Natural killer cell (primary cell): ENCODE data around the gene ARV1. TPM values are rescaled to one million over a fixed set of nuclear protein-coding genes. Genes with fewer than 3 reads are reported as not detected.

Experiments
- ATAC-seq, 3 donors: fragments of 150-1000 bp in 2 of 3; fragments of 200-7000 bp in 1 of 3; cut with Tn5 transposase; 1 replicate in 1 of 3; 2 replicates in 2 of 3; pipeline ENCODE4 v1.10.0; 2021; ENCODE audit warnings: mild to moderate bottlenecking in 2 of 3, moderate library complexity in 2 of 3
- DNase-seq, 2 donors: peaks; one replicate each; pipeline versions ENCODE4 v3.0.0 to v3.0.0-alpha.2; 2013 to 2021; ENCODE audit warnings: mixed read lengths in 1 of 2
- H3K27ac ChIP-seq: one replicate; pipeline ENCODE4 v1.5.1; 2013; ENCODE audit warnings: mild to moderate bottlenecking, low read length
- H3K27me3 ChIP-seq: one replicate; pipeline ENCODE4 v1.6.1; 2013; ENCODE audit warnings: low read length; ENCODE audit not compliant: control insufficient read depth, insufficient read depth
- H3K36me3 ChIP-seq: one replicate; pipeline ENCODE4 v1.6.1; 2013; ENCODE audit warnings: low read length; ENCODE audit not compliant: control insufficient read depth, insufficient read depth
- H3K4me1 ChIP-seq: one replicate; pipeline ENCODE4 v1.6.1; 2013; ENCODE audit warnings: low read length; ENCODE audit not compliant: control insufficient read depth, insufficient read depth
- H3K4me3 ChIP-seq: one replicate; pipeline ENCODE4 v1.5.1; 2013; ENCODE audit warnings: low read length
- H3K9me3 ChIP-seq: one replicate; pipeline ENCODE4 v1.6.1; 2013; ENCODE audit warnings: low read length; ENCODE audit not compliant: control insufficient read depth, insufficient read depth
- H3K27ac Mint-ChIP-seq, 2 donors: one replicate each; pipeline ENCODE4 v1.8.0; 2022; ENCODE audit warnings: mild to moderate bottlenecking in 2 of 2, mixed read lengths in 2 of 2, moderate library complexity in 1 of 2
- H3K27me3 Mint-ChIP-seq, 2 donors: one replicate each; pipeline ENCODE4 v1.8.0; 2022; ENCODE audit warnings: low read depth in 2 of 2, mixed read lengths in 2 of 2
- H3K36me3 Mint-ChIP-seq: one replicate; pipeline ENCODE4 v1.8.0; 2022; ENCODE audit warnings: mixed read lengths
- H3K4me1 Mint-ChIP-seq, 2 donors: one replicate each; pipeline ENCODE4 v1.8.0; 2022; ENCODE audit warnings: mixed read lengths in 2 of 2
- H3K4me3 Mint-ChIP-seq: one replicate; pipeline ENCODE4 v1.8.0; 2022; ENCODE audit warnings: mild to moderate bottlenecking, moderate library complexity, mixed read lengths
- H3K9me3 Mint-ChIP-seq, 2 donors: one replicate each; pipeline ENCODE4 v1.8.0; 2022; ENCODE audit warnings: mixed read lengths in 2 of 2
- WGBS: methylation state at CpG from one replicate; pipeline ENCODE4 v1.1.7; 2013; ENCODE audit warnings: missing lambda C conversion rate; ENCODE audit not compliant: insufficient coverage; 5-methylcytosine and 5-hydroxymethylcytosine counted together
- intact Hi-C: fragments of 100-400 bp; cut with micrococcal nuclease; formaldehyde crosslinking; loops from one replicate; pipeline ENCODE4 v1.14.2; 2022
- total RNA-seq, 4 donors: library from RNA; stranded (reverse); fragments of 120-200 nt in 1 of 4; gene quantifications; one replicate each; pipeline versions ENCODE4 v1.2.3 to v1.2.4, GENCODE V29; 2013 to 2022
- TF ChIP-seq, protein P1 (sequence below): fragments of 200-600 bp; IDR thresholded peaks from one replicate; pipeline ENCODE4 v1.8.0; 2022; ENCODE audit warnings: antibody characterized with exemption

The ARV1 gene
- total RNA-seq, 3 donors from 2014 or later (not counting 1 experiment from before 2014, with no cell fraction given) = 7.2 to 7.6 (median 7.3) TPM

DNA sequence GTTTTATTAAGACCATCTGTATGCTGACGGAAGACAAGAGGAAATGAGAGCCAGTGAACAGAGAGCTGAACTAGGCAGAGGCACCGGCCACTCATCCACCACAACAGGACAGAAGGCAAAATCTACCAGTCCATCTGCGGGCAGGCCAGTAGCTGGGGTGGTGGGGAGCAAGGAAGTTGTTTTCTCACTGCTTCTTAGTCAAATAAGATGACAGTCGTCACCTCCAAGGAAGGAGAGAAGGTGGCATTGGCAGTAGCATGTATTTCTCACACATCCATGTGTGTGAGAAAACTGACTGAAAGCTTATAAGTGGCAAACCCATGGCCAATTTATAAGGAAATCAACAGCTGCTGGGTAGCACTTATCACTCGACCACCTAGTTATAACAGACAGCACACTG is 8.5 kb upstream of the ARV1 start:
- no peak overlapping the region for H3K4me3 ChIP-seq
- H3K27me3 Mint-ChIP-seq = no peaks in the 10 kb centered on the region
- H3K27me3 ChIP-seq = no peaks in the 10 kb centered on the region
- H3K4me1 ChIP-seq = peaks cover 30% of the 10 kb centered on the region
- H3K27ac ChIP-seq = peak overlapping the region; percentile 54
- intact Hi-C loops = loop anchor here (2.0 kb wide), 1 partner anchor 54 kb away; no protein-coding TSS in a partner anchor
- no peaks in the 10 kb centered on the region for H3K9me3 ChIP-seq
- H3K36me3 ChIP-seq = peaks cover 7% of the 10 kb centered on the region
- H3K27ac Mint-ChIP-seq = peak overlapping the region; percentile 89 to 90
- peak; percentile 60 to 74 (median 62) for ATAC-seq
- WGBS = 42% methylated on average over 5 of the region's 5 CpGs
- TF ChIP-seq, protein P1, sequence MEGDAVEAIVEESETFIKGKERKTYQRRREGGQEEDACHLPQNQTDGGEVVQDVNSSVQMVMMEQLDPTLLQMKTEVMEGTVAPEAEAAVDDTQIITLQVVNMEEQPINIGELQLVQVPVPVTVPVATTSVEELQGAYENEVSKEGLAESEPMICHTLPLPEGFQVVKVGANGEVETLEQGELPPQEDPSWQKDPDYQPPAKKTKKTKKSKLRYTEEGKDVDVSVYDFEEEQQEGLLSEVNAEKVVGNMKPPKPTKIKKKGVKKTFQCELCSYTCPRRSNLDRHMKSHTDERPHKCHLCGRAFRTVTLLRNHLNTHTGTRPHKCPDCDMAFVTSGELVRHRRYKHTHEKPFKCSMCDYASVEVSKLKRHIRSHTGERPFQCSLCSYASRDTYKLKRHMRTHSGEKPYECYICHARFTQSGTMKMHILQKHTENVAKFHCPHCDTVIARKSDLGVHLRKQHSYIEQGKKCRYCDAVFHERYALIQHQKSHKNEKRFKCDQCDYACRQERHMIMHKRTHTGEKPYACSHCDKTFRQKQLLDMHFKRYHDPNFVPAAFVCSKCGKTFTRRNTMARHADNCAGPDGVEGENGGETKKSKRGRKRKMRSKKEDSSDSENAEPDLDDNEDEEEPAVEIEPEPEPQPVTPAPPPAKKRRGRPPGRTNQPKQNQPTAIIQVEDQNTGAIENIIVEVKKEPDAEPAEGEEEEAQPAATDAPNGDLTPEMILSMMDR = no peak
- H3K36me3 Mint-ChIP-seq = no peaks in the 10 kb centered on the region
- peak overlapping the region; percentile 65 for H3K4me3 Mint-ChIP-seq
- DNase-seq = peak in 1 of 2 donors; percentile 11
- peaks cover 57 to 59% of the 10 kb centered on the region in 2 donors for H3K4me1 Mint-ChIP-seq
- H3K9me3 Mint-ChIP-seq = no peaks in the 10 kb centered on the region

DNA sequence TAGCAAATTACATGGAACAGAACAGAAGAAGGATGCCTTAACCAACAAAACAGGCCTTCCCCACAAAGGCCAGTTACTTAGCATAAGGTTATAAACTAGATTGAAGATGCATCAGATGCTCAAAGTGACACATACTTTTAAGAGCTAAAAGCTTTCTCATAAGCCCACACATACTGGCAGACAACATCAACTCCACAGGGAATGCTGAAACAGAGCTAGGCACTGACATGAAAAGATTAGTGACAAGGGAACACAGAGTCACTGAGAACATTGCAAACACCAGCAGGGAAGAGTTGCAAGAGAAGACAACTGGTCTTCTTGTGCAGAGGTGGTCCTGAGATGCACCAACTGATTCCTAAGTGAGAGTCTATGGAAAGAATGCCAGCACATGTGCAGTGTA is 7.1 kb upstream of the ARV1 start:
- Mint-ChIP-seq H3K36me3 (no peaks in the 10 kb centered on the region), H3K27ac (peak overlapping the region; percentile 87 to 97), H3K4me1 (peaks cover 68 to 70% of the 10 kb centered on the region in 2 donors), H3K4me3 (peak overlapping the region; percentile 70), H3K27me3 (no peaks in the 10 kb centered on the region), H3K9me3 (no peaks in the 10 kb centered on the region)
- Histone ChIP-seq H3K27ac (peak overlapping the region; percentile 76), H3K9me3 (no peaks in the 10 kb centered on the region), H3K36me3 (peaks cover 17% of the 10 kb centered on the region), H3K4me1 (peaks cover 42% of the 10 kb centered on the region), H3K4me3 (no peak overlapping the region), H3K27me3 (no peaks in the 10 kb centered on the region)
- ATAC-seq = no peak
- intact Hi-C loops = loop anchor here (2.0 kb wide), 1 partner anchor 55 kb away; no protein-coding TSS in a partner anchor
- TF ChIP-seq, protein P1 = no peak
- DNase-seq = no peak

DNA sequence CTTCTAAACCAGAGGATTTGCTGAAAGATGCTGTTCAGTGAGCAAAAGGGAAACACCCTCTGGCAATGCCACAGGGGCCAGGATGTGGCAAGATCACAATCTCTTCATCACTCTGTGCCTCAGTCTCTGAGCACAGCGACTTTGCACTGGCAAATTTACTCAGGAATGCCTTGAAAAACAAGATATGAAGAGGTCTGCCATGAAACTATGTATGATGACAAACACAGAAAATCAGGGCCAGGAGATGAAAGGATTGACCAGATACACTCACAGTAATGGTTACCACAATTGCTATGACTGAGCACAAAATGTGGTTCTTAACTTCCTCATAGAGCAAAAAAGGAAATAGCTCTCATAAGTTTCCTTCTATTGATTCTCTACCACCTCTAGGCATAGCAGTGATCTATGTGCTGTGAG is 6.0 kb upstream of the ARV1 start:
- H3K9me3 Mint-ChIP-seq = no peaks in the 10 kb centered on the region
- peak overlapping the region; percentile 76 for H3K27ac ChIP-seq
- no peaks in the 10 kb centered on the region for H3K27me3 Mint-ChIP-seq
- peak overlapping the region; percentile 70 for H3K4me3 Mint-ChIP-seq
- H3K27ac Mint-ChIP-seq = peak overlapping the region; percentile 87 to 97
- peak overlapping the region; percentile 2 for H3K4me3 ChIP-seq
- H3K4me1 Mint-ChIP-seq = peaks cover 79 to 81% of the 10 kb centered on the region in 2 donors
- TF ChIP-seq, protein P1 = no peak
- no peaks in the 10 kb centered on the region for H3K9me3 ChIP-seq
- peak; percentile 41 to 86 for DNase-seq
- H3K36me3 ChIP-seq = peaks cover 17% of the 10 kb centered on the region
- H3K4me1 ChIP-seq = peaks cover 53% of the 10 kb centered on the region
- ATAC-seq = peak; percentile 55 to 70 (median 70)
- WGBS = 0% methylated on average over 1 of the region's 1 CpG
- no peaks in the 10 kb centered on the region for H3K36me3 Mint-ChIP-seq
- no peaks in the 10 kb centered on the region for H3K27me3 ChIP-seq
- intact Hi-C loops = no loop called here

DNA sequence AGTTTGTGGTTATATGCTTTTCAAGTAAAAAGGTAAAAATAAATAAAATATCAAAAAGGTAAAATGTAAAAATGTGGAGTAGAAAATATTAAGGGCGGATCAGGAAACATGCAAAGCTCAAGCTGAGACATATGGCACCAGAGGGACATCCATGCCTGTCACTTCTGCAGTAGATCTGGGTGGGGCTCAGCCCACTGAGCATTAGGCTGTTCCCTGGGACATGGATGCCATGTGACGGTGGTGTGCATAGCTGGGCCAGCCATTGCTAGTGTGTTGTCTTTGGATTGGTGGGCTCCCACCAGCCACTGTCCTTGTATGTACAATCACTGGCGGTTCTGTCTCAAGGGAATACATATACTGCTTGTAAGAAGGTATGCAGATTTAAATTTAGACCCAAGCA is 3.3 kb upstream of the ARV1 start:
- TF ChIP-seq, protein P1 = no peak
- H3K36me3 ChIP-seq = peaks cover 17% of the 10 kb centered on the region
- H3K9me3 Mint-ChIP-seq = no peaks in the 10 kb centered on the region
- no peaks in the 10 kb centered on the region for H3K27me3 ChIP-seq
- ATAC-seq (no peak), DNase-seq (no peak)
- H3K4me1 ChIP-seq = peaks cover 53% of the 10 kb centered on the region
- WGBS = 96% methylated on average over 3 of the region's 3 CpGs
- intact Hi-C loops = loop anchor here (5.0 kb wide), 2 partner anchors 362 to 552 kb away; partner anchors contain the start of genes EXOC8, SPRTN and TSNAX
- peak overlapping the region; percentile 82 for H3K27ac ChIP-seq
- peaks cover 57 to 73% of the 10 kb centered on the region in 2 donors for H3K4me1 Mint-ChIP-seq
- no peaks in the 10 kb centered on the region for H3K27me3 Mint-ChIP-seq
- H3K9me3 ChIP-seq = no peaks in the 10 kb centered on the region
- peak overlapping the region; percentile 66 for H3K4me3 Mint-ChIP-seq
- H3K27ac Mint-ChIP-seq = peak overlapping the region in 1 of 2 donors; percentile 97
- H3K4me3 ChIP-seq = no peak overlapping the region
- no peaks in the 10 kb centered on the region for H3K36me3 Mint-ChIP-seq
